GM23338 (cell line): Measurements from ENCODE around the gene METRN. TPM values are rescaled to one million over a fixed set of nuclear protein-coding genes. Genes with fewer than 3 reads are reported as not detected.

Experiments
- ATAC-seq: fragments of 200-7000 bp; cut with Tn5 transposase; 3 replicates; pipeline ENCODE4 v1.9.1; 2020
- DNase-seq: peaks from one replicate; pipeline ENCODE4 v3.0.0-alpha.2; 2015; ENCODE audit warnings: low spot score
- H2AFZ ChIP-seq: fragments of 200-600 bp; sonication (generic); 2 replicates; pipeline ENCODE4 v1.8.0; 2016; ENCODE audit warnings: antibody characterized with exemption, mild to moderate bottlenecking, moderate library complexity
- H3F3A ChIP-seq: fragments of 200-600 bp; sonication (generic); replicated peaks from 2 replicates; pipeline ENCODE4 v1.8.0; 2017; ENCODE audit warnings: antibody characterized with exemption, mixed run types, low read depth
- H3K27ac ChIP-seq: fragments of 200-600 bp; sonication (generic); 2 replicates; pipeline ENCODE4 v1.6.1; 2016; ENCODE audit warnings: low read depth
- H3K27me3 ChIP-seq: fragments of 200-600 bp; sonication (generic); 2 replicates; pipeline ENCODE4 v1.8.0; 2016; ENCODE audit warnings: mild to moderate bottlenecking, mixed run types, moderate library complexity; ENCODE audit not compliant: insufficient read depth
- H3K36me3 ChIP-seq: fragments of 200-600 bp; sonication (generic); 2 replicates; pipeline ENCODE4 v1.8.0; 2016; ENCODE audit warnings: mild to moderate bottlenecking; ENCODE audit not compliant: insufficient read depth
- H3K4me1 ChIP-seq: fragments of 200-600 bp; sonication (generic); 2 replicates; pipeline ENCODE4 v1.8.0; 2016; ENCODE audit warnings: mild to moderate bottlenecking, moderate library complexity; ENCODE audit not compliant: insufficient read depth
- H3K4me2 ChIP-seq: fragments of 200-600 bp; sonication (generic); 2 replicates; pipeline ENCODE4 v1.7.1; 2017; ENCODE audit warnings: mixed run types
- H3K4me3 ChIP-seq: fragments of 200-600 bp; sonication (generic); 2 replicates; pipeline ENCODE4 v1.6.1; 2016; ENCODE audit warnings: mixed run types
- H3K79me2 ChIP-seq: fragments of 200-600 bp; sonication (generic); replicated peaks from 2 replicates; pipeline ENCODE4 v1.8.0; 2017; ENCODE audit warnings: mild to moderate bottlenecking; ENCODE audit not compliant: insufficient read depth
- H3K9me2 ChIP-seq: fragments of 200-600 bp; sonication (generic); 2 replicates; pipeline ENCODE4 v1.8.0; 2017; ENCODE audit not compliant: insufficient read depth
- H4K20me1 ChIP-seq: fragments of 200-600 bp; sonication (generic); replicated peaks from 2 replicates; pipeline ENCODE4 v1.8.0; 2017; ENCODE audit warnings: mild to moderate bottlenecking; ENCODE audit not compliant: insufficient read depth
- H3K27ac Mint-ChIP-seq: 2 replicates; pipeline ENCODE4 v1.8.0; 2020; ENCODE audit warnings: inconsistent platforms, mild to moderate bottlenecking, moderate library complexity, mixed read lengths
- H3K27me3 Mint-ChIP-seq: 3 replicates; pipeline ENCODE4 v1.8.0; 2022; ENCODE audit warnings: low read depth, mild to moderate bottlenecking, moderate library complexity, mixed read lengths, inconsistent platforms; ENCODE audit not compliant: insufficient read depth, poor library complexity
- H3K36me3 Mint-ChIP-seq: 3 replicates; pipeline ENCODE4 v1.8.0; 2021; ENCODE audit warnings: low read depth, mild to moderate bottlenecking, inconsistent platforms, moderate library complexity, mixed read lengths
- H3K4me1 Mint-ChIP-seq: 3 replicates; pipeline ENCODE4 v1.8.0; 2020; ENCODE audit warnings: mild to moderate bottlenecking, inconsistent platforms, mixed read lengths
- H3K4me3 Mint-ChIP-seq: 3 replicates; pipeline ENCODE4 v1.8.0; 2021; ENCODE audit warnings: moderate library complexity, mild to moderate bottlenecking, inconsistent platforms, mixed read lengths
- H3K9me3 Mint-ChIP-seq: 3 replicates; pipeline ENCODE4 v1.8.0; 2020; ENCODE audit warnings: moderate library complexity, mild to moderate bottlenecking, inconsistent platforms, mixed read lengths
- CREB1 ChIP-seq: fragments of 250-450 bp; sonication (Bioruptor Pico); IDR thresholded peaks from 2 replicates; pipeline ENCODE4 v1.5.0; 2020; ENCODE audit warnings: low read depth, mild to moderate bottlenecking, moderate library complexity
- CTCF ChIP-seq, 2 experiments: fragments of 200-600 bp in 1 of 2; sonication (generic) in 1 of 2; conservative IDR thresholded peaks; 2 replicates each; pipeline versions ENCODE4 v1.5.1 to v1.6.1; 2016 to 2017; ENCODE audit warnings: antibody characterized with exemption in 2 of 2, low read depth in 2 of 2, mild to moderate bottlenecking in 2 of 2, moderate library complexity in 1 of 2
- ETS1 ChIP-seq: IDR thresholded peaks from 2 replicates; pipeline ENCODE4 v1.6.1; 2016; ENCODE audit warnings: antibody characterized with exemption
- EZH2 ChIP-seq: fragments of 200-600 bp; sonication (generic); IDR thresholded peaks from one replicate; pipeline ENCODE4 v1.8.0; 2017; ENCODE audit warnings: antibody characterized with exemption, mild to moderate bottlenecking, low read depth; ENCODE audit not compliant: unreplicated experiment
- EZH2phosphoT487 ChIP-seq: fragments of 200-600 bp; sonication (generic); IDR thresholded peaks from one replicate; pipeline ENCODE4 v1.8.1; 2018; ENCODE audit warnings: antibody characterized with exemption; ENCODE audit not compliant: unreplicated experiment
- JUNB ChIP-seq: IDR thresholded peaks from one replicate; pipeline ENCODE4 v1.6.1; 2016; ENCODE audit warnings: antibody characterized with exemption; ENCODE audit not compliant: unreplicated experiment
- NANOG ChIP-seq: IDR thresholded peaks from 2 replicates; pipeline ENCODE4 v1.6.1; 2016; ENCODE audit warnings: antibody characterized with exemption, borderline replicate concordance
- POLR2AphosphoS5 ChIP-seq: IDR thresholded peaks from 2 replicates; pipeline ENCODE4 v1.6.1; 2016; ENCODE audit warnings: antibody characterized with exemption, low read depth
- REST ChIP-seq: IDR thresholded peaks from one replicate; pipeline ENCODE4 v1.6.1; 2018; ENCODE audit warnings: antibody characterized with exemption; ENCODE audit not compliant: unreplicated experiment
- STAT1 ChIP-seq: IDR thresholded peaks from one replicate; pipeline ENCODE4 v1.6.1; 2016; ENCODE audit warnings: antibody characterized with exemption; ENCODE audit not compliant: unreplicated experiment
- ZNF114 ChIP-seq: fragments of 250-450 bp; sonication (Bioruptor Pico); IDR thresholded peaks from 2 replicates; pipeline ENCODE4 v1.5.0; 2020; ENCODE audit warnings: mild to moderate bottlenecking, moderate library complexity
- ZNF331 ChIP-seq: fragments of 250-450 bp; sonication (Bioruptor Pico); IDR thresholded peaks from 2 replicates; pipeline ENCODE4 v1.5.0; 2020; ENCODE audit warnings: low read depth, mild to moderate bottlenecking, moderate library complexity
- ZNF462 ChIP-seq: fragments of 250-450 bp; sonication (Bioruptor Pico); IDR thresholded peaks from 2 replicates; pipeline ENCODE4 v1.5.0; 2020; ENCODE audit warnings: mild to moderate bottlenecking, moderate library complexity
- polyA plus RNA-seq: library from polyadenylated mRNA; unstranded; fragments of >200 nt; fragmentation: Nextera tagmentation; extraction: Ambion mirVana; gene quantifications from 2 replicates; pipeline ENCODE4 v1.2.1, GENCODE V29; 2016
- total RNA-seq: library from RNA; depleted of rRNA; stranded (reverse); fragments of >200 nt; shearing (Covaris generic); gene quantifications from 2 replicates; pipeline ENCODE4 v1.2.3, GENCODE V29; 2014

The METRN gene
- total and polyA plus RNA-seq, 2 experiments from 2014 or later: 18.7 to 33.0 TPM

- Mint-ChIP-seq H3K27ac (no peak overlapping the region), H3K4me3 (no peak overlapping the region), H3K9me3 (no peaks in the 10 kb centered on the region), H3K36me3 (peaks cover 33% of the 10 kb centered on the region), H3K27me3 (peaks cover 15% of the 10 kb centered on the region), H3K4me1 (peaks cover 13% of the 10 kb centered on the region)
- Histone ChIP-seq H3K27ac (no peak overlapping the region), H3K4me3 (no peak overlapping the region), H3K9me2 (no peaks in the 10 kb centered on the region), H3K4me2 (no peak overlapping the region), H3K36me3 (no peaks in the 10 kb centered on the region; the same call in 1 of the 2 replicates), H3F3A (peaks cover 8% of the 10 kb centered on the region; the same call in 1 of the 2 replicates), H3K4me1 (no peaks in the 10 kb centered on the region; the same call in 1 of the 2 replicates), H4K20me1 (no peaks in the 10 kb centered on the region), H3K27me3 (no peaks in the 10 kb centered on the region), H2AFZ (no peak overlapping the region), H3K79me2 (no peaks in the 10 kb centered on the region)
- ATAC-seq (no peak), DNase-seq (no peak)
- TF ChIP-seq CREB1 (no peak), ZNF462 (CRISPR knock-in tag) (no peak), REST (no peak), CTCF (conservative IDR thresholded peaks at IDR 0.05; ENCODE audit: low read depth in 2 of 2) (no peak), JUNB (no peak), ETS1 (no peak), STAT1 (no peak), EZH2 (no peak), ZNF331 (CRISPR knock-in tag) (no peak), EZH2phosphoT487 (no peak), POLR2AphosphoS5 (no peak), NANOG (no peak), ZNF114 (CRISPR knock-in tag) (no peak)
Observed at GRCh38 chr16:735982-736453, 21.1 kb downstream of the METRN start.
